Measurements from ENCODE around the gene PNPLA8.

DNA sequence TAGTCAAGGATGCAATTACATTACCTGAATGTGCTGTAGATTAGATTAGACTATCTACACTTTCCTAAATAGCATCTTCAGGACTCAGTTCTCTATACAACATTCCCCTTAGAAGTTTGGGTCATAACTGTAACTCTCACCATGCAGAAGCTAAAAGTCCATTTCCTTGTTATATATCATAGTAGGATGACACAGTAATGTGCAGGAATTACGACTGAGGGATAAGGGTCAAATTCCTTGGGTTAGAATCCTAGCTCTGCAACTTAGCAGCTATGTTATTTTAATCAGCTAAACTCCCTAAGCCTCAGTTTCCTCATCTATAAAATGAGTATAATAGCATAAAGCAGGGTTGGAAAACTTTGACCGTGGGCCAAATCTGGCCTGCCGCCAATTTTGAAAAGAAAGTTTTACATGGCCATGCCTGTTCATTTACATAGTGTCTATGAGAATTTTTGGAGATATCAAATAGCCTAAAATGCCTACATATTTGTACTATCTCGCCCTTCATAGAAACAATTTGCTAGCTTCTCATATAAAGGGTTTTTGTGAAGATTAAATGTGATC, 84.5 kb downstream of the PNPLA8 start:
- TF ChIP-seq, protein P1, sequence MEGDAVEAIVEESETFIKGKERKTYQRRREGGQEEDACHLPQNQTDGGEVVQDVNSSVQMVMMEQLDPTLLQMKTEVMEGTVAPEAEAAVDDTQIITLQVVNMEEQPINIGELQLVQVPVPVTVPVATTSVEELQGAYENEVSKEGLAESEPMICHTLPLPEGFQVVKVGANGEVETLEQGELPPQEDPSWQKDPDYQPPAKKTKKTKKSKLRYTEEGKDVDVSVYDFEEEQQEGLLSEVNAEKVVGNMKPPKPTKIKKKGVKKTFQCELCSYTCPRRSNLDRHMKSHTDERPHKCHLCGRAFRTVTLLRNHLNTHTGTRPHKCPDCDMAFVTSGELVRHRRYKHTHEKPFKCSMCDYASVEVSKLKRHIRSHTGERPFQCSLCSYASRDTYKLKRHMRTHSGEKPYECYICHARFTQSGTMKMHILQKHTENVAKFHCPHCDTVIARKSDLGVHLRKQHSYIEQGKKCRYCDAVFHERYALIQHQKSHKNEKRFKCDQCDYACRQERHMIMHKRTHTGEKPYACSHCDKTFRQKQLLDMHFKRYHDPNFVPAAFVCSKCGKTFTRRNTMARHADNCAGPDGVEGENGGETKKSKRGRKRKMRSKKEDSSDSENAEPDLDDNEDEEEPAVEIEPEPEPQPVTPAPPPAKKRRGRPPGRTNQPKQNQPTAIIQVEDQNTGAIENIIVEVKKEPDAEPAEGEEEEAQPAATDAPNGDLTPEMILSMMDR (tag by site-specific recombination; IDR thresholded peaks at IDR 0.05): no peak
- TF ChIP-seq, protein P2, sequence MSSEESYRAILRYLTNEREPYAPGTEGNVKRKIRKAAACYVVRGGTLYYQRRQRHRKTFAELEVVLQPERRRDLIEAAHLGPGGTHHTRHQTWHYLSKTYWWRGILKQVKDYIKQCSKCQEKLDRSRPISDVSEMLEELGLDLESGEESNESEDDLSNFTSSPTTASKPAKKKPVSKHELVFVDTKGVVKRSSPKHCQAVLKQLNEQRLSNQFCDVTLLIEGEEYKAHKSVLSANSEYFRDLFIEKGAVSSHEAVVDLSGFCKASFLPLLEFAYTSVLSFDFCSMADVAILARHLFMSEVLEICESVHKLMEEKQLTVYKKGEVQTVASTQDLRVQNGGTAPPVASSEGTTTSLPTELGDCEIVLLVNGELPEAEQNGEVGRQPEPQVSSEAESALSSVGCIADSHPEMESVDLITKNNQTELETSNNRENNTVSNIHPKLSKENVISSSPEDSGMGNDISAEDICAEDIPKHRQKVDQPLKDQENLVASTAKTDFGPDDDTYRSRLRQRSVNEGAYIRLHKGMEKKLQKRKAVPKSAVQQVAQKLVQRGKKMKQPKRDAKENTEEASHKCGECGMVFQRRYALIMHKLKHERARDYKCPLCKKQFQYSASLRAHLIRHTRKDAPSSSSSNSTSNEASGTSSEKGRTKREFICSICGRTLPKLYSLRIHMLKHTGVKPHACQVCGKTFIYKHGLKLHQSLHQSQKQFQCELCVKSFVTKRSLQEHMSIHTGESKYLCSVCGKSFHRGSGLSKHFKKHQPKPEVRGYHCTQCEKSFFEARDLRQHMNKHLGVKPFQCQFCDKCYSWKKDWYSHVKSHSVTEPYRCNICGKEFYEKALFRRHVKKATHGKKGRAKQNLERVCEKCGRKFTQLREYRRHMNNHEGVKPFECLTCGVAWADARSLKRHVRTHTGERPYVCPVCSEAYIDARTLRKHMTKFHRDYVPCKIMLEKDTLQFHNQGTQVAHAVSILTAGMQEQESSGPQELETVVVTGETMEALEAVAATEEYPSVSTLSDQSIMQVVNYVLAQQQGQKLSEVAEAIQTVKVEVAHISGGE (tag by site-specific recombination; conservative IDR thresholded peaks at IDR 0.05; ENCODE audit: low read depth): no peak
- TF ChIP-seq ZNF548 (tag by site-specific recombination; IDR thresholded peaks at IDR 0.05) (no peak), ZNF2 (tag by site-specific recombination; IDR thresholded peaks at IDR 0.05) (no peak), KLF16 (tag by site-specific recombination; IDR thresholded peaks at IDR 0.05) (no peak), ZNF404 (tag by site-specific recombination; IDR thresholded peaks at IDR 0.05) (no peak), SALL2 (tag by site-specific recombination; IDR thresholded peaks at IDR 0.05; ENCODE audit: borderline replicate concordance) (no peak), ZNF626 (tag by site-specific recombination; IDR thresholded peaks at IDR 0.05) (no peak), SP7 (tag by site-specific recombination; IDR thresholded peaks at IDR 0.05) (no peak), ZNF776 (tag by site-specific recombination; IDR thresholded peaks at IDR 0.05; ENCODE audit: borderline replicate concordance) (no peak), MYNN (tag by site-specific recombination; IDR thresholded peaks at IDR 0.05; ENCODE audit: borderline replicate concordance) (no peak)
- TF ChIP-seq, protein P3, sequence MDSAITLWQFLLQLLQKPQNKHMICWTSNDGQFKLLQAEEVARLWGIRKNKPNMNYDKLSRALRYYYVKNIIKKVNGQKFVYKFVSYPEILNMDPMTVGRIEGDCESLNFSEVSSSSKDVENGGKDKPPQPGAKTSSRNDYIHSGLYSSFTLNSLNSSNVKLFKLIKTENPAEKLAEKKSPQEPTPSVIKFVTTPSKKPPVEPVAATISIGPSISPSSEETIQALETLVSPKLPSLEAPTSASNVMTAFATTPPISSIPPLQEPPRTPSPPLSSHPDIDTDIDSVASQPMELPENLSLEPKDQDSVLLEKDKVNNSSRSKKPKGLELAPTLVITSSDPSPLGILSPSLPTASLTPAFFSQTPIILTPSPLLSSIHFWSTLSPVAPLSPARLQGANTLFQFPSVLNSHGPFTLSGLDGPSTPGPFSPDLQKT (IDR thresholded peaks at IDR 0.05; ENCODE audit: borderline replicate concordance, low read depth, low read length): no peak

Data from HEK293 (cell line).